Measurements from ENCODE around the gene CELA2A. TPM values are rescaled to one million over a fixed set of nuclear protein-coding genes. Genes with fewer than 3 reads are reported as not detected.

CELA2A gene
- total RNA-seq: not detected in 2 replicates

GRCh38 chr1:15456313-15456954 is at the start of gene CELA2A:
TSS of gene CELA2A (plus strand) at chr1:15456732. CDS start at chr1:15456754, 22 bp downstream.

DNA sequence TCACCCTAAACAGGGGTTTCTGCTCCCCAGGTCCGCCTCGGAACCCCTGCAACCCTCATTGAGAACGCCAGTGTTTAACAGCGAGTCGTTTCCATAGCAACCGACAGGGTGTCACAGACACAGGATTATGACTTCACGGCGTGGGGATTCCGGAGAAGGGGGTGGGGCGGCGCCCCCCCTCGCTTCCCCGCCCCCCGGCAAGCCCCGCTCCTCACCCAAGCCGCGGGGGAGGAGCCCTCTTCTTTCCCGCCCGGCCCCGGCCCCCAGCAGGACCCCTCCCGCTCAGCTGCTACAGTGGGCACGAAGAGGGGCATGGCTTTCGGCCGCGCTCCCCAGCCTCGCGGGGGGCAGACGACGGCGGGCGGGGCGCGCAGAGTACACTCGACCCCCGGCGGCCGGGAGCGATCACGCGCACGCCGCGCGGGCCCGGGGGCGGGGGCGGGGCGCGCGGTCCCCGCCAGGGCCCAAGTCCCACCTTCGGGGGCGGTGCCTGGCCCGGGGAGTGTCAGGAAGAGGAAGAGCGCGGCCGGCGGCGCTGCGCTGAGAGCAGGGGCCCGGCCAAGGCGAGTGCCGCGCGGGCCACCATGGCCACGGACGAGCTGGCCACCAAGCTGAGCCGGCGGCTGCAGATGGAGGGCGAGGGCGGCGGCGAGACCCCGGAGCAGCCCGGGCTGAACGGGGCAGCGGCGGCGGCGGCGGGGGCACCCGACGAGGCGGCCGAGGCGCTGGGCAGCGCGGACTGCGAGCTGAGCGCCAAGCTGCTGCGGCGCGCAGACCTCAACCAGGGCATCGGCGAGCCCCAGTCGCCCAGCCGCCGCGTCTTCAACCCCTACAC is 46.9 kb upstream of the CELA2A start, which contains the start of gene EFHD2:
TSS of gene EFHD2 (plus strand) at position 501 of the 835 bp plus-strand sequence. CDS start at position 585, 84 bp downstream.

GRCh38 chr1:15475752-15476314 is 19.3 kb downstream of the CELA2A start, which contains the start of gene CELA2B:
TSS of gene CELA2B (plus strand) at chr1:15476104. CDS start at chr1:15476126, 22 bp downstream.

Other genes with a start within 250 kb of the CELA2A start
- gene FHAD1, start 209.5 kb upstream of the CELA2A start, total RNA-seq: 0.33 and 0.51 TPM in 2 replicates
- 54.0 and 106 TPM in 2 replicates for gene EFHD2, start 46.8 kb upstream of the CELA2A start, total RNA-seq
- gene CTRC, start 18.3 kb upstream of the CELA2A start, total RNA-seq: not detected in 2 replicates
- gene CELA2B, start 19.4 kb downstream of the CELA2A start, total RNA-seq: not detected in 2 replicates
- 16.0 and 17.6 TPM in 2 replicates for gene CASP9, start 67.5 kb downstream of the CELA2A start, total RNA-seq
- gene DNAJC16, start 70.1 kb downstream of the CELA2A start, total RNA-seq: 8.6 and 12.7 TPM in 2 replicates
- gene AGMAT, start 128.3 kb downstream of the CELA2A start, total RNA-seq: 1.4 and 2.8 TPM in 2 replicates
- gene DDI2, start 160.7 kb downstream of the CELA2A start, total RNA-seq: 10.1 and 14.2 TPM in 2 replicates
- gene PLEKHM2, start 227.6 kb downstream of the CELA2A start, total RNA-seq: 56.1 and 75.3 TPM in 2 replicates